ENCODE data around the gene SMIM21. TPM values are rescaled to one million over a fixed set of nuclear protein-coding genes. Genes with fewer than 3 reads are reported as not detected.

SMIM21 gene
- total RNA-seq, 4 donors from 2014 or later, result not detected

GRCh38 chr18:75472396-75472795 is 44.9 kb upstream of the SMIM21 start:
- H3K4me3 ChIP-seq (replicated peaks in 1 of 3), result no peak overlapping the region
- no peaks in the 10 kb centered on the region for H3K36me3 ChIP-seq
- H3K27me3 ChIP-seq, result no peaks in the 10 kb centered on the region
- WGBS, 2 donors, result 96% methylated on average over 7 of the region's 7 CpGs
- peaks cover 0 to 7% of the 10 kb centered on the region in 2 donors for H3K4me1 ChIP-seq
- DNase-seq, result no peak
- intact Hi-C loops (cut with DNase I), result no loop called here
- no peak for TF ChIP-seq CTCF (IDR thresholded peaks at IDR 0.05)
- no peak for TF ChIP-seq POLR2A (IDR thresholded peaks at IDR 0.05)
- H3K9me3 ChIP-seq, result no peaks in the 10 kb centered on the region
- H3K27ac ChIP-seq, result no peak overlapping the region

- H3K4me1 ChIP-seq, result peaks cover 0 to 7% of the 10 kb centered on the region in 2 donors
- H3K36me3 ChIP-seq, result no peaks in the 10 kb centered on the region
- intact Hi-C loops (cut with DNase I), result no loop called here
- H3K27ac ChIP-seq, result no peak overlapping the region
- WGBS, 2 donors, result 58 to 61% methylated on average over 9 of the region's 9 CpGs
- no peaks in the 10 kb centered on the region for H3K27me3 ChIP-seq
- no peak for DNase-seq
- H3K9me3 ChIP-seq, result no peaks in the 10 kb centered on the region
- no peak overlapping the region for H3K4me3 ChIP-seq (replicated peaks in 1 of 3)
- no peak for TF ChIP-seq POLR2A (IDR thresholded peaks at IDR 0.05)
- TF ChIP-seq CTCF (IDR thresholded peaks at IDR 0.05), result no peak
Measured at GRCh38 chr18:75471850-75472249, 44.3 kb upstream of the SMIM21 start.

- no peak overlapping the region for H3K27ac ChIP-seq
- WGBS, 2 donors, result 88 to 89% methylated on average over 5 of the region's 5 CpGs
- no peak for TF ChIP-seq POLR2A (IDR thresholded peaks at IDR 0.05)
Measured at GRCh38 chr18:75467851-75468250, 40.3 kb upstream of the SMIM21 start.

GRCh38 chr18:75467281-75467795 is 39.8 kb upstream of the SMIM21 start:
- DNase-seq, result no peak
- H3K27ac ChIP-seq, result no peak overlapping the region
- no peaks in the 10 kb centered on the region for H3K9me3 ChIP-seq
- intact Hi-C loops (cut with DNase I), result no loop called here
- no peak overlapping the region for H3K4me3 ChIP-seq (replicated peaks in 1 of 3)
- H3K36me3 ChIP-seq, result no peaks in the 10 kb centered on the region
- WGBS, 2 donors, result 92 to 94% methylated on average over 12 of the region's 12 CpGs
- no peaks in the 10 kb centered on the region for H3K27me3 ChIP-seq
- TF ChIP-seq POLR2A (IDR thresholded peaks at IDR 0.05) (no peak), CTCF (IDR thresholded peaks at IDR 0.05) (no peak)
- no peaks in the 10 kb centered on the region for H3K4me1 ChIP-seq

More at GRCh38 chr18:75467851-75468250, 40.3 kb upstream of the SMIM21 start:
- intact Hi-C loops (cut with DNase I), result no loop called here
- Histone ChIP-seq H3K27me3 (no peaks in the 10 kb centered on the region), H3K4me1 (no peaks in the 10 kb centered on the region), H3K4me3 (replicated peaks in 1 of 3) (no peak overlapping the region), H3K9me3 (no peaks in the 10 kb centered on the region), H3K36me3 (no peaks in the 10 kb centered on the region)
- no peak for DNase-seq

- Histone ChIP-seq H3K4me3 (replicated peaks in 1 of 3) (no peak overlapping the region), H3K27me3 (no peaks in the 10 kb centered on the region), H3K4me1 (no peaks in the 10 kb centered on the region), H3K27ac (no peak overlapping the region), H3K36me3 (no peaks in the 10 kb centered on the region), H3K9me3 (no peaks in the 10 kb centered on the region)
- DNase-seq, result no peak
- 90 to 98% methylated on average over 9 to 13 of the region's 13 CpGs for WGBS, 2 donors
- TF ChIP-seq POLR2A (IDR thresholded peaks at IDR 0.05) (no peak), CTCF (IDR thresholded peaks at IDR 0.05) (no peak)
- intact Hi-C loops (cut with DNase I), result no loop called here
Measured at GRCh38 chr18:75464356-75464755, 36.9 kb upstream of the SMIM21 start.
